ENCODE measurements around the gene ZNF729. TPM values are rescaled to one million over a fixed set of nuclear protein-coding genes. Genes with fewer than 3 reads are reported as not detected.

Gene ZNF729
- total RNA-seq, 1 experiment from 2014 or later: not detected

GRCh38 chr19:22327321-22327720, 41.1 kb downstream of the ZNF729 start:
- Mint-ChIP-seq H3K9me3 (peaks cover 98 to 100% of the 10 kb centered on the region in 2 experiments), H3K4me1 (no peaks in the 10 kb centered on the region), H3K36me3 (ENCODE audit: insufficient read depth in 1 of 3, low read depth in 3 of 3) (peaks cover 0 to 33% (median 31%) of the 10 kb centered on the region in 3 experiments; a peak in 5 of 7 replicates), H3K27me3 (ENCODE audit: low read depth) (no peaks in the 10 kb centered on the region; the same call in 1 of the 2 replicates), H3K27ac (no peak overlapping the region), H3K4me3 (no peak overlapping the region)
- no peak overlapping the region for H3K14ac ChIP-seq (ENCODE audit: insufficient read depth, low read length)
- H2BK12ac ChIP-seq (ENCODE audit: insufficient read length, low read depth, low read length): no peak overlapping the region
- H2BK120ac ChIP-seq (ENCODE audit: low read depth, low read length, poor library complexity, severe bottlenecking): no peak overlapping the region
- H3K9me3 ChIP-seq (ENCODE audit: control insufficient read depth, low read depth, low read length): peaks cover 100% of the 10 kb centered on the region
- no peak overlapping the region for H3K4me2 ChIP-seq (ENCODE audit: insufficient read depth, insufficient read length, low read length)
- H4K8ac ChIP-seq (replicated peaks; ENCODE audit: insufficient read length, low read depth, low read length): no peak overlapping the region
- TF ChIP-seq, protein P1, sequence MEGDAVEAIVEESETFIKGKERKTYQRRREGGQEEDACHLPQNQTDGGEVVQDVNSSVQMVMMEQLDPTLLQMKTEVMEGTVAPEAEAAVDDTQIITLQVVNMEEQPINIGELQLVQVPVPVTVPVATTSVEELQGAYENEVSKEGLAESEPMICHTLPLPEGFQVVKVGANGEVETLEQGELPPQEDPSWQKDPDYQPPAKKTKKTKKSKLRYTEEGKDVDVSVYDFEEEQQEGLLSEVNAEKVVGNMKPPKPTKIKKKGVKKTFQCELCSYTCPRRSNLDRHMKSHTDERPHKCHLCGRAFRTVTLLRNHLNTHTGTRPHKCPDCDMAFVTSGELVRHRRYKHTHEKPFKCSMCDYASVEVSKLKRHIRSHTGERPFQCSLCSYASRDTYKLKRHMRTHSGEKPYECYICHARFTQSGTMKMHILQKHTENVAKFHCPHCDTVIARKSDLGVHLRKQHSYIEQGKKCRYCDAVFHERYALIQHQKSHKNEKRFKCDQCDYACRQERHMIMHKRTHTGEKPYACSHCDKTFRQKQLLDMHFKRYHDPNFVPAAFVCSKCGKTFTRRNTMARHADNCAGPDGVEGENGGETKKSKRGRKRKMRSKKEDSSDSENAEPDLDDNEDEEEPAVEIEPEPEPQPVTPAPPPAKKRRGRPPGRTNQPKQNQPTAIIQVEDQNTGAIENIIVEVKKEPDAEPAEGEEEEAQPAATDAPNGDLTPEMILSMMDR (conservative IDR thresholded peaks at IDR 0.05): no peak
- WGBS (ENCODE audit: extremely low coverage, insufficient read length, low lambda C conversion rate): no CpG with 5 or more reads among the region's 3 CpGs
- H3K56ac ChIP-seq (ENCODE audit: insufficient read length, low read depth, low read length): no peak overlapping the region
- no peaks in the 10 kb centered on the region for H3K27me3 ChIP-seq (ENCODE audit: insufficient read depth, low read length)
- no peaks in the 10 kb centered on the region for H3K4me1 ChIP-seq (ENCODE audit: insufficient read depth, low read length)
- H4K5ac ChIP-seq (ENCODE audit: insufficient read length, low read depth, low read length): no peak overlapping the region
- no peak overlapping the region for H2AK5ac ChIP-seq (ENCODE audit: insufficient read length, low read length)
- H2BK15ac ChIP-seq (ENCODE audit: low read depth, low read length): no peak overlapping the region
- no peaks in the 10 kb centered on the region for H3K79me1 ChIP-seq (ENCODE audit: insufficient read depth, low read depth, low read length, poor library complexity, severe bottlenecking)
- H3T11ph ChIP-seq (ENCODE audit: low read length): no peak overlapping the region
- no peaks in the 10 kb centered on the region for H3K23me2 ChIP-seq (ENCODE audit: insufficient read length, low read depth, low read length, poor library complexity, severe bottlenecking)
- H4K91ac ChIP-seq (ENCODE audit: insufficient read length, low read depth, low read length): no peak overlapping the region
- no peaks in the 10 kb centered on the region for H4K20me1 ChIP-seq (ENCODE audit: control insufficient read depth, insufficient read depth, insufficient read length)
- DNase-seq: no peak
- H2AFZ ChIP-seq (ENCODE audit: low read length): no peak overlapping the region
- H3K4ac ChIP-seq (ENCODE audit: low read depth, low read length): no peak overlapping the region
- H3K79me2 ChIP-seq (ENCODE audit: insufficient read depth, low read length): no peaks in the 10 kb centered on the region
- H2BK20ac ChIP-seq (ENCODE audit: low read depth, low read length, poor library complexity, severe bottlenecking): no peak overlapping the region
- no peak overlapping the region for H2BK5ac ChIP-seq (ENCODE audit: insufficient read length, low read length)
- H3K27ac ChIP-seq (ENCODE audit: insufficient read length, low read depth, low read length): no peak overlapping the region
- H3K18ac ChIP-seq (ENCODE audit: insufficient read length, low read depth, low read length): no peak overlapping the region
- no peak overlapping the region for H3K9ac ChIP-seq (ENCODE audit: extremely low read depth, insufficient read length, low read length)
- no peak overlapping the region for H3K23ac ChIP-seq (ENCODE audit: insufficient read length, low read depth, low read length)

Measured in H9 (cell line).